ENCODE measurements around the gene S100A2. TPM values are rescaled to one million over a fixed set of nuclear protein-coding genes. Genes with fewer than 3 reads are reported as not detected.
"Not testable (repeated sequence)": the region's sequence is repeated elsewhere in the genome, so short reads cannot be mapped to it uniquely, and the experiment has no call there.

The S100A2 gene
- total RNA-seq, 1 experiment from 2014 or later: 4.5 TPM

DNA sequence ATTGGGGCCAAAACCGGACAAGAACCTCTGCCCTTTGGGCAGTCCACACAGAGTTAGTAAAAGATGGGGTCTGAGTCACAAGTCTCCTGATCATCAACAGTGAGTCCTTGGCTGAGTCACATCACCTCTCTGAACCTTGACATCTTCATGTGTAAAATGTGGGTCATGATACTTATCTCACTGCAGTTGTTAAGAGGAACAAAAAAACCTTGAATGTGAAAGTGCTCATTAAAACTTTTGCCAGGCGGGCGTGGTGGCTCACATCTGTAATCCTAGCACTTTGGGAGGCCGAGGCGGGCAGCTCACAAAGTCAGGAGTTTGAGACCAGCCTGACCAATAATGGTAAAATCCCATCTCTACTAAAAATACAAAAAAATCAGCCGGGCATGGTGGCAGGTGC, 31.6 kb upstream of the S100A2 start:
- ChIA-PET POLR2A (ENCODE audit: low non-redundant PET) (no interaction called here), CTCF (no interaction called here)
- no peak for DNase-seq (ENCODE audit: low spot score)
- Histone ChIP-seq H3K27me3 (replicated peaks; ENCODE audit: insufficient read depth, low read depth, low read length, poor library complexity) (no peaks in the 10 kb centered on the region), H3K9me3 (ENCODE audit: low read depth, low read length, poor library complexity, severe bottlenecking) (no peaks in the 10 kb centered on the region), H3K36me3 (ENCODE audit: insufficient read depth, low read length, poor library complexity, severe bottlenecking) (no peaks in the 10 kb centered on the region), H3K4me1 (ENCODE audit: insufficient read depth, low read length, poor library complexity, severe bottlenecking) (peaks cover 4% of the 10 kb centered on the region), H3K27ac (ENCODE audit: low read depth, low read length, poor library complexity, severe bottlenecking) (no peak overlapping the region), H3K4me3 (ENCODE audit: low read depth, low read length, poor library complexity, severe bottlenecking) (no peak overlapping the region)
- BruUV-seq (replicated peaks): no TSS peak
- no peak for TF ChIP-seq EZH2 (IDR thresholded peaks at IDR 0.05; ENCODE audit: borderline replicate concordance, low read depth, low read length, poor library complexity, severe bottlenecking)
- TF ChIP-seq, protein P1, sequence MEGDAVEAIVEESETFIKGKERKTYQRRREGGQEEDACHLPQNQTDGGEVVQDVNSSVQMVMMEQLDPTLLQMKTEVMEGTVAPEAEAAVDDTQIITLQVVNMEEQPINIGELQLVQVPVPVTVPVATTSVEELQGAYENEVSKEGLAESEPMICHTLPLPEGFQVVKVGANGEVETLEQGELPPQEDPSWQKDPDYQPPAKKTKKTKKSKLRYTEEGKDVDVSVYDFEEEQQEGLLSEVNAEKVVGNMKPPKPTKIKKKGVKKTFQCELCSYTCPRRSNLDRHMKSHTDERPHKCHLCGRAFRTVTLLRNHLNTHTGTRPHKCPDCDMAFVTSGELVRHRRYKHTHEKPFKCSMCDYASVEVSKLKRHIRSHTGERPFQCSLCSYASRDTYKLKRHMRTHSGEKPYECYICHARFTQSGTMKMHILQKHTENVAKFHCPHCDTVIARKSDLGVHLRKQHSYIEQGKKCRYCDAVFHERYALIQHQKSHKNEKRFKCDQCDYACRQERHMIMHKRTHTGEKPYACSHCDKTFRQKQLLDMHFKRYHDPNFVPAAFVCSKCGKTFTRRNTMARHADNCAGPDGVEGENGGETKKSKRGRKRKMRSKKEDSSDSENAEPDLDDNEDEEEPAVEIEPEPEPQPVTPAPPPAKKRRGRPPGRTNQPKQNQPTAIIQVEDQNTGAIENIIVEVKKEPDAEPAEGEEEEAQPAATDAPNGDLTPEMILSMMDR (conservative IDR thresholded peaks at IDR 0.05; ENCODE audit: low read depth, low read length): no peak
- intact Hi-C loops (cut with micrococcal nuclease; ENCODE audit: unreplicated experiment): no loop called here

DNA sequence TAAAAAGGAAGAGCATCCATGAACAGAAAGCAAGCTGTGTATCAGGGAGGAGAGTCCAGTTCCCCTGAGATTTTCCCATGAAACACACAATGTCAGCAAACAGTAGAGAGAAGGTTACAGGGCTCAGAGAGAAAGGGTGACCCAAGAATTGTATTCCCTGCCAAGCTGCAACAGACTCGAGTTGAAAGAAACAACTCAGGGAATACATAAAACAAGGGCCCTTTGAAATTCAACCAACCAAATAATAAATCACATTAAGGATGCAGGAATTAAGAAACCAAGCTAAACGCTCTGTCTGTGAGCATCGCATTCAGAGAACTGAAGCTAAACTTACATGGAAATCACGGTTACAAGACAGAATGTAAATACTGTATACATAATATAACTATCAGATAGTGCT, 27.1 kb upstream of the S100A2 start:
- intact Hi-C loops (cut with micrococcal nuclease; ENCODE audit: unreplicated experiment): no loop called here
- Histone ChIP-seq H3K4me1 (ENCODE audit: insufficient read depth, low read length, poor library complexity, severe bottlenecking) (no peaks in the 10 kb centered on the region), H3K4me3 (ENCODE audit: low read depth, low read length, poor library complexity, severe bottlenecking) (no peak overlapping the region), H3K36me3 (ENCODE audit: insufficient read depth, low read length, poor library complexity, severe bottlenecking) (no peaks in the 10 kb centered on the region), H3K27me3 (replicated peaks; ENCODE audit: insufficient read depth, low read depth, low read length, poor library complexity) (no peaks in the 10 kb centered on the region), H3K27ac (ENCODE audit: low read depth, low read length, poor library complexity, severe bottlenecking) (no peak overlapping the region), H3K9me3 (ENCODE audit: low read depth, low read length, poor library complexity, severe bottlenecking) (no peaks in the 10 kb centered on the region)
- CTCF ChIA-PET: no interaction called here
- no peak for DNase-seq (ENCODE audit: low spot score)
- no TSS peak for BruUV-seq (replicated peaks)
- POLR2A ChIA-PET (ENCODE audit: low non-redundant PET): no interaction called here
- TF ChIP-seq EZH2 (IDR thresholded peaks at IDR 0.05; ENCODE audit: borderline replicate concordance, low read depth, low read length, poor library complexity, severe bottlenecking): no peak
- TF ChIP-seq, protein P1 (conservative IDR thresholded peaks at IDR 0.05; ENCODE audit: low read depth, low read length): no peak

DNA sequence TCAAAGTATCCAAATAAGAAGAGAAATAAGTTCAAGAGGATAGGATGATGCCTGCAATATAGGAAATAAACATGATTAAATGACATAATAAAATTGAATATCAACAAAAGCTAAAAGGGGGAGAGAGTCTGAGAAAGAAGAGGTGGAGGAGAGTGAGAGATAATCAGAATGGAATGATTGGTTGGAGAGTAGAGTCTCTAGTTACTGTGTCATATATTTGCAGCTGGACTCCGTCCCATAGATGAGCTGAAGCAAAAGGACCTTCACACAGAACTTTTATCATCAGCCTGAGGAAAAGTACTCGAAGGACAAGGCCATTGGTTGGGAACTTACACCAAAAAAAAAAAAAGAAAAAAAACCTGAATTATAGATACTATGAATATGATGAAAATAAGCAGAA, 22.8 kb upstream of the S100A2 start:
- TF ChIP-seq, protein P1 (conservative IDR thresholded peaks at IDR 0.05; ENCODE audit: low read depth, low read length): no peak
- no peak for TF ChIP-seq EZH2 (IDR thresholded peaks at IDR 0.05; ENCODE audit: borderline replicate concordance, low read depth, low read length, poor library complexity, severe bottlenecking)
- Histone ChIP-seq H3K4me1 (ENCODE audit: insufficient read depth, low read length, poor library complexity, severe bottlenecking) (no peaks in the 10 kb centered on the region), H3K4me3 (ENCODE audit: low read depth, low read length, poor library complexity, severe bottlenecking) (no peak overlapping the region), H3K9me3 (ENCODE audit: low read depth, low read length, poor library complexity, severe bottlenecking) (no peaks in the 10 kb centered on the region), H3K27ac (ENCODE audit: low read depth, low read length, poor library complexity, severe bottlenecking) (no peak overlapping the region), H3K36me3 (ENCODE audit: insufficient read depth, low read length, poor library complexity, severe bottlenecking) (no peaks in the 10 kb centered on the region), H3K27me3 (replicated peaks; ENCODE audit: insufficient read depth, low read depth, low read length, poor library complexity) (no peaks in the 10 kb centered on the region)
- ChIA-PET POLR2A (ENCODE audit: low non-redundant PET) (no interaction called here), CTCF (interaction anchor here (0.7 kb wide), 1 partner anchor 172 kb away, joined by 5 read pairs; no protein-coding TSS in a partner anchor)
- DNase-seq (ENCODE audit: low spot score): no peak
- BruUV-seq (replicated peaks): no TSS peak
- intact Hi-C loops (cut with micrococcal nuclease; ENCODE audit: unreplicated experiment): no loop called here

DNA sequence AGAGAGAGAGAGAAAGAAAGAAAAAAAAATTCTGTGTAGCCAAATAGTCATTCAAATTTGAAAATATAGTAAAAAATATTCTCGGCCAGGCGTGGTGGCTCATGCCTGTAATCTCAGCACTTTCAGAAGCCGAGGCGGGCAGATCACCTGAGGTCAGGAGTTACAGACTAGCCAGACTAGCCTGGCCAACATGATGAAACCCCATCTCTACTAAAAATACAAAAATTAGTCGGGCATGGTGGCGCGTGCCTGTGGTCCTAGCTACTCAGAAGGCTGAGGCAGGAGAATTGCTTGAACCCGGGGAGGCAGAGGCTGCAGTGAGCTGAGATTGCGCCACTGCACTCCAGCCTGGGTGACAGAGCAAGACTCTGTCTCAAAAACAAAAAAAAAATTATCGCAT, 22.4 kb upstream of the S100A2 start:
- H3K27me3 ChIP-seq (replicated peaks; ENCODE audit: insufficient read depth, low read depth, low read length, poor library complexity); H3K27ac ChIP-seq (ENCODE audit: low read depth, low read length, poor library complexity, severe bottlenecking); H3K4me1 ChIP-seq (ENCODE audit: insufficient read depth, low read length, poor library complexity, severe bottlenecking); DNase-seq (ENCODE audit: low spot score); POLR2A ChIA-PET (ENCODE audit: low non-redundant PET); H3K36me3 ChIP-seq (ENCODE audit: insufficient read depth, low read length, poor library complexity, severe bottlenecking); H3K4me3 ChIP-seq (ENCODE audit: low read depth, low read length, poor library complexity, severe bottlenecking); BruUV-seq (replicated peaks); H3K9me3 ChIP-seq (ENCODE audit: low read depth, low read length, poor library complexity, severe bottlenecking); intact Hi-C loops (cut with micrococcal nuclease; ENCODE audit: unreplicated experiment): not testable (repeated sequence)
- CTCF ChIA-PET: interaction anchor here (0.7 kb wide), 1 partner anchor 172 kb away, joined by 5 read pairs; no protein-coding TSS in a partner anchor

Data from A673 (cell line).